Trophoblast cell (in vitro differentiated cells and primary cell): ENCODE measurements around the gene ZC3H12A. TPM values are rescaled to one million over a fixed set of nuclear protein-coding genes. Genes with fewer than 3 reads are reported as not detected.

Experiments
- DNase-seq, 2 donors: peaks; one replicate each; pipeline ENCODE4 v3.0.0-alpha.2; 2016
- H2AFZ ChIP-seq: 2 replicates; pipeline ENCODE4 v1.6.1; 2013; ENCODE audit warnings: low read length, moderate library complexity, mild to moderate bottlenecking; ENCODE audit not compliant: insufficient read depth, poor library complexity
- H2AK5ac ChIP-seq: 2 replicates; pipeline ENCODE4 v1.6.1; 2013; ENCODE audit warnings: mild to moderate bottlenecking, low read length
- H2BK120ac ChIP-seq: 2 replicates; pipeline ENCODE4 v1.6.1; 2013; ENCODE audit warnings: low read length, mild to moderate bottlenecking, moderate library complexity; ENCODE audit not compliant: insufficient read depth, poor library complexity
- H2BK12ac ChIP-seq: 2 replicates; pipeline ENCODE4 v1.6.1; 2013; ENCODE audit warnings: mild to moderate bottlenecking, low read length, moderate library complexity
- H2BK5ac ChIP-seq: 2 replicates; pipeline ENCODE4 v1.6.1; 2013; ENCODE audit warnings: low read length, low read depth, moderate library complexity, mild to moderate bottlenecking; ENCODE audit not compliant: poor library complexity
- H3K14ac ChIP-seq: 2 replicates; pipeline ENCODE4 v1.6.1; 2013; ENCODE audit warnings: mild to moderate bottlenecking, low read length
- H3K18ac ChIP-seq: 2 replicates; pipeline ENCODE4 v1.6.1; 2013; ENCODE audit warnings: mild to moderate bottlenecking, low read length
- H3K23ac ChIP-seq: 2 replicates; pipeline ENCODE4 v1.6.1; 2013; ENCODE audit warnings: low read length
- H3K27ac ChIP-seq: 2 replicates; pipeline ENCODE4 v1.5.1; 2013; ENCODE audit warnings: low read depth, mild to moderate bottlenecking, inconsistent platforms, low read length, moderate library complexity
- H3K27me3 ChIP-seq: 2 replicates; pipeline ENCODE4 v1.6.1; 2013; ENCODE audit warnings: inconsistent platforms, mild to moderate bottlenecking, low read length, moderate library complexity; ENCODE audit not compliant: insufficient read depth
- H3K36me3 ChIP-seq, 2 experiments: 1 replicate in 1 of 2; 2 replicates in 1 of 2; pipeline ENCODE4 v1.6.1; 2013; ENCODE audit warnings: low read length in 2 of 2, mild to moderate bottlenecking in 2 of 2, moderate library complexity in 1 of 2; ENCODE audit not compliant: insufficient read depth in 2 of 2, control insufficient read depth in 1 of 2
- H3K4ac ChIP-seq: 2 replicates; pipeline ENCODE4 v1.6.1; 2013; ENCODE audit warnings: low read depth, mild to moderate bottlenecking, low read length, moderate library complexity
- H3K4me1 ChIP-seq, 2 experiments: 1 replicate in 1 of 2; 2 replicates in 1 of 2; pipeline ENCODE4 v1.6.1; 2013; ENCODE audit warnings: low read length in 2 of 2, mild to moderate bottlenecking in 2 of 2, moderate library complexity in 1 of 2; ENCODE audit not compliant: insufficient read depth in 2 of 2, control insufficient read depth in 1 of 2
- H3K4me2 ChIP-seq: 2 replicates; pipeline ENCODE4 v1.6.1; 2013; ENCODE audit warnings: inconsistent platforms, mild to moderate bottlenecking, low read length, moderate library complexity
- H3K4me3 ChIP-seq: 2 replicates; pipeline ENCODE4 v1.5.1; 2013; ENCODE audit warnings: mild to moderate bottlenecking, low read depth, low read length, inconsistent platforms
- H3K79me1 ChIP-seq: one replicate; pipeline ENCODE4 v1.6.1; 2013; ENCODE audit warnings: low read length
- H3K79me2 ChIP-seq: 2 replicates; pipeline ENCODE4 v1.6.1; 2013; ENCODE audit warnings: low read length, mild to moderate bottlenecking; ENCODE audit not compliant: control insufficient read depth, insufficient read depth, poor library complexity
- H3K9ac ChIP-seq: 2 replicates; pipeline ENCODE4 v1.6.1; 2013; ENCODE audit warnings: mild to moderate bottlenecking, low read length
- H3K9me3 ChIP-seq: 2 replicates; pipeline ENCODE4 v1.6.1; 2013; ENCODE audit warnings: low read depth, mild to moderate bottlenecking, control low read depth, inconsistent platforms, low read length; ENCODE audit not compliant: insufficient read depth
- H4K12ac ChIP-seq: 2 replicates; pipeline ENCODE4 v1.6.1; 2013; ENCODE audit warnings: low read depth, mild to moderate bottlenecking, low read length, moderate library complexity
- H4K8ac ChIP-seq: 2 replicates; pipeline ENCODE4 v1.6.1; 2013; ENCODE audit warnings: low read depth, mild to moderate bottlenecking, low read length, moderate library complexity
- H4K91ac ChIP-seq: one replicate; pipeline ENCODE4 v1.6.1; 2013; ENCODE audit warnings: low read depth, mild to moderate bottlenecking, low read length, moderate library complexity
- WGBS: extraction: QIAGEN DNeasy Blood & Tissue Kit; methylation state at CpG from one replicate; pipeline ENCODE4 v1.1.7; 2013; ENCODE audit warnings: missing lambda C conversion rate; ENCODE audit not compliant: insufficient read length, insufficient coverage; ENCODE audit errors: extremely low coverage; 5-methylcytosine and 5-hydroxymethylcytosine counted together
- polyA plus RNA-seq: library from polyadenylated mRNA; stranded (reverse); fragments of 200-250 nt; gene quantifications from 2 replicates; pipeline ENCODE4 v1.2.3, GENCODE V29; 2013

The ZC3H12A gene
- polyA plus RNA-seq = 9.4 and 9.6 TPM in 2 replicates

DNA sequence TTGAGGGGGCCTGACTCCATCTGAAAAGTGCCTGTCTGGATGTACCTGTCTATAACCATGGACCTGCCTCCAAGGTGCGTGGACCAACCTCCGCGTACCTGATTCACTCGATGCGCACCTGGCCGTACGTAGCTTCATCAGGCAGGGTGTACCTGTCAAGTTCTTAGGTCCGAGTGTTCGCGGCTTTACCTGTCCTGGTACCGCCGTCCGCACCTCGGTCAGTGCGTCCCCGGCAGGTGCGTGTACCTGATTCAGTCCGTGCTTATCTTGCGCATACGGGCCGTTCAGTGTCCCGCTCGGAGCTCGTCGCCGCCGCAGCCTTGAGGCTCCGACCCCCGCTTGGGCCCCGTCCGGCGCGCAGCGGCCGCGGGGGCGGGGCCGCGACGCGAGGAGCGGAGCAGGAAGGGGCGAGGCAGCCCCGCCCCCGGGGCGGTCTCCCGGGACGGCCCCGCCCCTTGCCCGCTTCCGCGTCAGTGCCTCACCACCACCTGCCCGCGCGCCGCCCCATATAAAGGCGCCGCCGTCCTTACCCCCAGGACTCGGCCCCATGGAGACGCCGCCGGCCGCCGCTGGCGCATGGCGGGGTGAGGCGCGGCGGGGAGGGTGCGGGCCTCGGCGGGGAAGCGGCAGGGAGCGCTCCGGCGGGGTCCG, at the start of gene ZC3H12A:
TSS of gene ZC3H12A (plus strand) at position 535 of the 651 bp plus-strand sequence. CDS start 917 bp downstream, outside the sequence.
- H3K36me3 ChIP-seq = peaks cover 27 to 29% of the 10 kb centered on the region in 2 experiments
- peaks cover 51% of the 10 kb centered on the region for H3K79me1 ChIP-seq
- peak within 1 kb of the TSS; percentile 70 for H3K18ac ChIP-seq
- peak within 1 kb of the TSS; percentile 4 for H2AFZ ChIP-seq
- peaks cover 57 to 67% of the 10 kb centered on the region in 2 experiments for H3K4me1 ChIP-seq
- H4K12ac ChIP-seq = peak within 1 kb of the TSS; percentile 35
- H3K9me3 ChIP-seq = no peaks in the 10 kb centered on the region
- peaks cover 29% of the 10 kb centered on the region for H3K79me2 ChIP-seq
- peak within 1 kb of the TSS; percentile 40 for H4K8ac ChIP-seq
- peak within 1 kb of the TSS; percentile 80 for H2BK5ac ChIP-seq
- H2BK12ac ChIP-seq = peak within 1 kb of the TSS; percentile 80
- peak within 1 kb of the TSS; percentile 81 for H3K9ac ChIP-seq
- H3K4me2 ChIP-seq = peak within 1 kb of the TSS; percentile 81
- H3K23ac ChIP-seq = peak within 1 kb of the TSS; percentile 11
- H2BK120ac ChIP-seq = peak within 1 kb of the TSS; percentile 86
- WGBS = no CpG with 5 or more reads among the region's 78 CpGs
- peak within 1 kb of the TSS; percentile 89 for H3K4me3 ChIP-seq
- peak within 1 kb of the TSS; percentile 94 for H3K27ac ChIP-seq
- DNase-seq = peak; percentile 89 to 95
- H4K91ac ChIP-seq = peak within 1 kb of the TSS; percentile 78
- peak within 1 kb of the TSS; percentile 82 for H3K14ac ChIP-seq
- peak within 1 kb of the TSS; percentile 94 for H3K4ac ChIP-seq
- no peaks in the 10 kb centered on the region for H3K27me3 ChIP-seq
- peak within 1 kb of the TSS; percentile 42 for H2AK5ac ChIP-seq

DNA sequence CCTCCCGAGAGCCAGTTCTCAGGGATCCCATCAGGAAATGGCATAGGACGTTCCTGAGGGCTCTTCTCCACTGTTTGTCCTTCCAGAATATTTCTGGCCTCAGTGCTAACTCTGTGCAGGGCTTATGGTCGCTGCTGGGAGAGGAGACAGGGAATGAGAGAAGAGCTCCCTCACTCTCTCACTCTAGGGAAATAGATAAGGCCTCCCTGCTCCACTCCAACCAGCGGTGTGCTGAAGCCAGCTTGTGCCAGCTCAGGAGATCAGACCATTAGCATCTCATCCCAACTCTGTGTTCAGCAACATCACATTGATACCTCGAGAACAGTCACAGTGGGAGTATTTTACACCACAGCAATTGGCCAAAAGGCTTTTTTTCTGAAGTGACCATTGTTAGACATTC, 49.2 kb upstream of the ZC3H12A start:
- H2BK120ac ChIP-seq = no peak overlapping the region
- no peak overlapping the region for H2AK5ac ChIP-seq
- H2BK12ac ChIP-seq = no peak overlapping the region
- no peak overlapping the region for H2AFZ ChIP-seq
- no peak overlapping the region for H3K4me2 ChIP-seq
- no CpG with 5 or more reads among the region's 5 CpGs for WGBS
- H3K27ac ChIP-seq = no peak overlapping the region
- no peak overlapping the region for H4K12ac ChIP-seq
- H3K27me3 ChIP-seq = no peaks in the 10 kb centered on the region
- H2BK5ac ChIP-seq = no peak overlapping the region
- no peaks in the 10 kb centered on the region for H3K36me3 ChIP-seq
- no peak overlapping the region for H3K23ac ChIP-seq
- H3K9me3 ChIP-seq = peaks cover 6% of the 10 kb centered on the region
- no peak overlapping the region for H4K91ac ChIP-seq
- no peak overlapping the region for H3K4ac ChIP-seq
- H3K4me3 ChIP-seq = no peak overlapping the region
- H3K4me1 ChIP-seq = no peaks in the 10 kb centered on the region
- no peaks in the 10 kb centered on the region for H3K79me1 ChIP-seq
- DNase-seq = no peak
- H3K18ac ChIP-seq = no peak overlapping the region
- no peak overlapping the region for H4K8ac ChIP-seq
- no peak overlapping the region for H3K14ac ChIP-seq
- H3K9ac ChIP-seq = no peak overlapping the region
- H3K79me2 ChIP-seq = no peaks in the 10 kb centered on the region

DNA sequence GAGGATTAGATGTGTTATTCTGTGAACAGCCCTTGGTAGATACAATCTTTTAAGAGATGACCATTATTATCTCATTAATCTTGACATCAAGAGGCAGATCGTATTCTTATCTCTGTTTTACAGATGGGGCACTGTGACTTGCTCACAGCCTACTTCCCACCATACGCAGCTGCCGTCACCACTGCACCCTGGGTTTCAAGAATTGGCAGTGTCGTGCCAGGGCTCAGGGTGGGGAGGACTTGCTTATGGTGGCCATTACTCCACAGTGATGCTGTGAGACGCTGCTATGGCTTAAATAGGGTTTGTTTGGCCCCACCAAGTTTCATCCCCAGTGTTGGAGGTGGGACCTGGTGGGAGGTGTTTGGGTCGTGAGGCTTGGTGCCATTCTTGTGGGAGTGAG, 45.4 kb upstream of the ZC3H12A start:
- H3K9ac ChIP-seq = no peak overlapping the region
- H3K79me2 ChIP-seq = no peaks in the 10 kb centered on the region
- no CpG with 5 or more reads among the region's 6 CpGs for WGBS
- no peak overlapping the region for H3K4ac ChIP-seq
- no peak for DNase-seq
- H3K9me3 ChIP-seq = peaks cover 7% of the 10 kb centered on the region
- H3K27ac ChIP-seq = no peak overlapping the region
- no peak overlapping the region for H2AK5ac ChIP-seq
- H3K18ac ChIP-seq = no peak overlapping the region
- H2BK120ac ChIP-seq = no peak overlapping the region
- H2BK12ac ChIP-seq = no peak overlapping the region
- no peak overlapping the region for H2AFZ ChIP-seq
- no peaks in the 10 kb centered on the region for H3K4me1 ChIP-seq
- H3K4me3 ChIP-seq = no peak overlapping the region
- H4K12ac ChIP-seq = no peak overlapping the region
- no peak overlapping the region for H3K4me2 ChIP-seq
- no peak overlapping the region for H4K91ac ChIP-seq
- no peak overlapping the region for H3K14ac ChIP-seq
- no peak overlapping the region for H4K8ac ChIP-seq
- no peaks in the 10 kb centered on the region for H3K79me1 ChIP-seq
- H2BK5ac ChIP-seq = no peak overlapping the region
- no peaks in the 10 kb centered on the region for H3K36me3 ChIP-seq
- no peaks in the 10 kb centered on the region for H3K27me3 ChIP-seq
- no peak overlapping the region for H3K23ac ChIP-seq

DNA sequence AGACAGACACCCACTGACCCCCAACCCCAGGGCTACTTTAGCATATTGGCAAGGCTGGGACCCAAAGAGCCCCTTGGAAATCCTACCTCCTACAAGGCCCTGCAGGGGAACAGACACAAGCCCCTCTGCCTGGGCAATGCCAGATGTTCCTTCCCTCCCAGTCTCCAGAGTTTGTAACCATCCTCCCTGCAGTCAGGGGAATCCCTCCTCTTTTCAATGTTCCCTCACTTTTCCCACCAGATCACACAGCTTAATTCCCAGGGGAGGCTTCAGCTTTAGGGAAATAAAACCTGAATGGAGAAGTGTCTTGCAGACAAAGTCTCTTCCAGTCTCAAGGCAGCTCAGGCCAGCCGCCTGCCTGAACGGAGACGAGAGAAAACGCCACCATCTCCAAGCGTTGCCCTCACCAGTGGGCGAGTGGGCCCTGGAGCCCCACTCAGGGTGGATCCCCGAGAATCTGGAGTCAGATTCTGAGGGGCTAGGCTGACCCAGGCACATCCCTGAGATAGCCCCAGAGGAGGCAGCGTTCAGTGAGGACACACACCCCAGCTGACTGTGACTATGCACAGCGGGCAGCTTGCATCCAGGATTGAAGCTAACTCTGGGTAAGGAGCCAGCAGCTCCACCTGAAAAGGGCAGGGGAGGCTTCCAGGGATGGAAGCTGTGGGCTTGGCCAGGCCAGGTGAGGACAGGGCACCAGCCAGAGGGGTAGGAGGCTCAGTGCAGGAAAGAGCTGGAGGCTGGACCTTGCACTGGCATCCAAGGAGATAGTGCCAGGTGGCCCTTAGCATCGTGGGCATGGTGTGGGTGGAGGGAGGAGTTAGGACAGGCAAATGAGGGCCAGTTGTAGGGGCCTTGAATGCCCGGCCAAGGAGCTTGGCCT, 44.0 kb upstream of the ZC3H12A start:
- H3K18ac ChIP-seq = no peak overlapping the region
- no peaks in the 10 kb centered on the region for H3K27me3 ChIP-seq
- WGBS = no CpG with 5 or more reads among the region's 11 CpGs
- no peak overlapping the region for H3K4me2 ChIP-seq
- H3K9me3 ChIP-seq = peaks cover 7% of the 10 kb centered on the region
- no peak overlapping the region for H4K8ac ChIP-seq
- H4K12ac ChIP-seq = no peak overlapping the region
- H2BK5ac ChIP-seq = no peak overlapping the region
- no peak overlapping the region for H3K9ac ChIP-seq
- no peaks in the 10 kb centered on the region for H3K4me1 ChIP-seq
- no peak overlapping the region for H3K4me3 ChIP-seq
- no peak overlapping the region for H3K27ac ChIP-seq
- H3K79me1 ChIP-seq = no peaks in the 10 kb centered on the region
- H2AFZ ChIP-seq = no peak overlapping the region
- H3K14ac ChIP-seq = no peak overlapping the region
- no peak overlapping the region for H2BK120ac ChIP-seq
- no peaks in the 10 kb centered on the region for H3K79me2 ChIP-seq
- H3K36me3 ChIP-seq = no peaks in the 10 kb centered on the region
- no peak overlapping the region for H3K4ac ChIP-seq
- no peak overlapping the region for H2BK12ac ChIP-seq
- H4K91ac ChIP-seq = no peak overlapping the region
- H2AK5ac ChIP-seq = no peak overlapping the region
- no peak for DNase-seq
- no peak overlapping the region for H3K23ac ChIP-seq
